ENCODE data around the gene GTF2A1L. TPM values are rescaled to one million over a fixed set of nuclear protein-coding genes. Genes with fewer than 3 reads are reported as not detected.

GTF2A1L gene
- total RNA-seq, 1 experiment from 2014 or later: 0.22 TPM

GRCh38 chr2:48696881-48697280, 79.2 kb downstream of the GTF2A1L start:
- ChIA-PET POLR2A (no interaction called here), CTCF (no interaction called here), RAD21 (ENCODE audit: low non-redundant PET in 1 of 2, low total read pairs in 2 of 2, uncharacterized antibody in 2 of 2, unreplicated experiment in 2 of 2) (no interaction called here)
- Histone ChIP-seq H3K79me2 (ENCODE audit: insufficient read depth, low read length) (no peaks in the 10 kb centered on the region), H3K27ac (ENCODE audit: low read depth, low read length) (no peak overlapping the region), H4K20me1 (ENCODE audit: insufficient read depth) (no peaks in the 10 kb centered on the region), H2AFZ (ENCODE audit: low read depth, low read length, poor library complexity, severe bottlenecking) (no peak overlapping the region), H3K4me1 (ENCODE audit: control insufficient read depth in 1 of 2, insufficient read depth in 2 of 2, low read length in 2 of 2) (no peaks in the 10 kb centered on the region), H3K27me3 (ENCODE audit: insufficient read depth, low read length) (peaks cover 13% of the 10 kb centered on the region; the same call in 1 of the 2 replicates), H3K9ac (ENCODE audit: low read length) (no peak overlapping the region), H3K4me3 (replicated peaks in 1 of 2; ENCODE audit: low read depth in 1 of 2, low read length in 2 of 2) (no peak overlapping the region), H3K9me2 (ENCODE audit: insufficient read depth) (no peaks in the 10 kb centered on the region), H3K4me2 (ENCODE audit: low read length) (no peak overlapping the region), H3K9me3 (ENCODE audit: control insufficient read depth in 1 of 2, insufficient read depth in 1 of 2, low read depth in 1 of 2, low read length in 2 of 2) (no peaks in the 10 kb centered on the region), H3K36me3 (ENCODE audit: control insufficient read depth in 1 of 2, insufficient read depth in 2 of 2, low read length in 2 of 2) (no peaks in the 10 kb centered on the region)
- TF ChIP-seq SRF (IDR thresholded peaks at IDR 0.05; ENCODE audit: low read depth) (no peak), FOSL1 (IDR thresholded peaks at IDR 0.05; ENCODE audit: low read depth) (no peak), ATF3 (IDR thresholded peaks at IDR 0.05) (no peak), EZH2phosphoT487 (IDR thresholded peaks at IDR 0.05; ENCODE audit: borderline replicate concordance) (no peak), ELF1 (IDR thresholded peaks at IDR 0.05; ENCODE audit: borderline replicate concordance, low read depth) (no peak), ZNF274 (IDR thresholded peaks at IDR 0.05; ENCODE audit: low read depth, low read length) (no peak), TCF7L2 (IDR thresholded peaks at IDR 0.05; ENCODE audit: borderline replicate concordance, extremely low read depth, insufficient read depth, insufficient read length) (no peak), RAD21 (IDR thresholded peaks at IDR 0.05; ENCODE audit: low read depth) (no peak), YY1 (IDR thresholded peaks at IDR 0.05; ENCODE audit: extremely low read depth, insufficient replicate concordance, low read depth, low read length) (no peak), MAX (IDR thresholded peaks at IDR 0.05) (no peak)
- no TSS peak for BruUV-seq (replicated peaks)
- intact Hi-C loops (cut with micrococcal nuclease): no loop called here
- ATAC-seq (no peak), DNase-seq (ENCODE audit: low read depth, low spot score) (no peak)

GRCh38 chr2:48699348-48699930, 81.8 kb downstream of the GTF2A1L start:
- Histone ChIP-seq H3K4me1 (ENCODE audit: control insufficient read depth in 1 of 2, insufficient read depth in 2 of 2, low read length in 2 of 2) (no peaks in the 10 kb centered on the region), H2AFZ (ENCODE audit: low read depth, low read length, poor library complexity, severe bottlenecking) (no peak overlapping the region), H4K20me1 (ENCODE audit: insufficient read depth) (no peaks in the 10 kb centered on the region), H3K36me3 (ENCODE audit: control insufficient read depth in 1 of 2, insufficient read depth in 2 of 2, low read length in 2 of 2) (no peaks in the 10 kb centered on the region), H3K9me2 (ENCODE audit: insufficient read depth) (no peaks in the 10 kb centered on the region), H3K27ac (ENCODE audit: low read depth, low read length) (no peak overlapping the region), H3K9ac (ENCODE audit: low read length) (no peak overlapping the region), H3K27me3 (ENCODE audit: insufficient read depth, low read length) (peaks cover 13% of the 10 kb centered on the region; the same call in 1 of the 2 replicates), H3K4me2 (ENCODE audit: low read length) (no peak overlapping the region), H3K79me2 (ENCODE audit: insufficient read depth, low read length) (no peaks in the 10 kb centered on the region), H3K9me3 (ENCODE audit: control insufficient read depth in 1 of 2, insufficient read depth in 1 of 2, low read depth in 1 of 2, low read length in 2 of 2) (no peaks in the 10 kb centered on the region), H3K4me3 (replicated peaks in 1 of 2; ENCODE audit: low read depth in 1 of 2, low read length in 2 of 2) (no peak overlapping the region)
- ATAC-seq: no peak
- ChIA-PET POLR2A (no interaction called here), RAD21 (ENCODE audit: low non-redundant PET in 1 of 2, low total read pairs in 2 of 2, uncharacterized antibody in 2 of 2, unreplicated experiment in 2 of 2) (no interaction called here), CTCF (no interaction called here)
- DNase-seq (ENCODE audit: low read depth, low spot score): no peak
- no peak for TF ChIP-seq ELF1 (IDR thresholded peaks at IDR 0.05; ENCODE audit: borderline replicate concordance, low read depth)
- TF ChIP-seq EZH2phosphoT487 (IDR thresholded peaks at IDR 0.05; ENCODE audit: borderline replicate concordance): no peak
- TF ChIP-seq CTCF (IDR thresholded peaks at IDR 0.05 in 2 of 3, conservative IDR thresholded peaks at IDR 0.05 in 1 of 3; ENCODE audit: borderline replicate concordance in 1 of 3, insufficient read depth in 1 of 3, low read depth in 2 of 3, low read length in 2 of 3): no peak
- TF ChIP-seq CBX3 (IDR thresholded peaks at IDR 0.05; ENCODE audit: low read depth): no peak
- no peak for TF ChIP-seq ZNF274 (IDR thresholded peaks at IDR 0.05; ENCODE audit: low read depth, low read length)
- TF ChIP-seq SIN3A (IDR thresholded peaks at IDR 0.05; ENCODE audit: low read depth): no peak
- TF ChIP-seq JUND (IDR thresholded peaks at IDR 0.05): no peak
- TF ChIP-seq SRF (IDR thresholded peaks at IDR 0.05; ENCODE audit: low read depth): no peak
- TF ChIP-seq ATF3 (IDR thresholded peaks at IDR 0.05): no peak
- TF ChIP-seq YY1 (IDR thresholded peaks at IDR 0.05; ENCODE audit: extremely low read depth, insufficient replicate concordance, low read depth, low read length): no peak
- no peak for TF ChIP-seq EZH2 (IDR thresholded peaks at IDR 0.05)
- intact Hi-C loops (cut with micrococcal nuclease): no loop called here
- BruUV-seq (replicated peaks): no TSS peak
